ENCODE results near the gene PPIL4. TPM values are rescaled to one million over a fixed set of nuclear protein-coding genes. Genes with fewer than 3 reads are reported as not detected.
A peak's percentile ranks its signal among the peaks of the same experiment; 100 is the strongest.

PPIL4 gene
- total RNA-seq, 2 donors from 2014 or later: 23.4 to 27.2 TPM

- Histone ChIP-seq H3K9me3 (no peaks in the 10 kb centered on the region), H3K4me3 (no peak overlapping the region), H3K4me1 (replicated peaks) (peaks cover 8% of the 10 kb centered on the region), H3K27ac (no peak overlapping the region), H3K27me3 (replicated peaks; ENCODE audit: insufficient read depth) (no peaks in the 10 kb centered on the region), H3K36me3 (no peaks in the 10 kb centered on the region)
- intact Hi-C loops (cut with DNase I): loop anchor here (10.0 kb wide), 1 partner anchor 47 kb away; no protein-coding TSS in a partner anchor
- TF ChIP-seq POLR2A (IDR thresholded peaks at IDR 0.05) (no peak), POLR2AphosphoS5 (IDR thresholded peaks at IDR 0.05) (no peak), CTCF (IDR thresholded peaks at IDR 0.05) (no peak)
- DNase-seq (ENCODE audit: low spot score): no peak
- over 99% methylated on average over 7 of the region's 7 CpGs for WGBS
Observed at GRCh38 chr6:149458196-149458595, 87.6 kb downstream of the PPIL4 start.

GRCh38 chr6:149457316-149457884 lies 88.4 kb downstream of the PPIL4 start:
- no peak for DNase-seq (ENCODE audit: low spot score)
- WGBS: 58% methylated on average over 7 of the region's 7 CpGs

GRCh38 chr6:149456311-149457021 lies 89.4 kb downstream of the PPIL4 start:
- WGBS: 91% methylated on average over 38 of the region's 49 CpGs
- no peak for TF ChIP-seq CTCF (IDR thresholded peaks at IDR 0.05)
- TF ChIP-seq POLR2AphosphoS5 (IDR thresholded peaks at IDR 0.05): no peak
- TF ChIP-seq POLR2A (IDR thresholded peaks at IDR 0.05): no peak
- Histone ChIP-seq H3K4me1 (replicated peaks) (peaks cover 8% of the 10 kb centered on the region), H3K27me3 (replicated peaks; ENCODE audit: insufficient read depth) (no peaks in the 10 kb centered on the region), H3K36me3 (no peaks in the 10 kb centered on the region), H3K27ac (no peak overlapping the region), H3K4me3 (no peak overlapping the region), H3K9me3 (no peaks in the 10 kb centered on the region)
- no peak for DNase-seq (ENCODE audit: low spot score)
- intact Hi-C loops (cut with DNase I): loop anchor here (10.0 kb wide), 1 partner anchor 48 kb away; no protein-coding TSS in a partner anchor

More at GRCh38 chr6:149457316-149457884, 88.4 kb downstream of the PPIL4 start:
- no peaks in the 10 kb centered on the region for H3K9me3 ChIP-seq
- intact Hi-C loops (cut with DNase I): loop anchor here (10.0 kb wide), 1 partner anchor 47 kb away; no protein-coding TSS in a partner anchor
- H3K27me3 ChIP-seq (replicated peaks; ENCODE audit: insufficient read depth): no peaks in the 10 kb centered on the region
- H3K27ac ChIP-seq: no peak overlapping the region
- TF ChIP-seq POLR2AphosphoS5 (IDR thresholded peaks at IDR 0.05) (no peak), CTCF (IDR thresholded peaks at IDR 0.05) (no peak)
- no peaks in the 10 kb centered on the region for H3K36me3 ChIP-seq
- H3K4me1 ChIP-seq (replicated peaks): peaks cover 8% of the 10 kb centered on the region
- no peak overlapping the region for H3K4me3 ChIP-seq

GRCh38 chr6:149455031-149455732 lies 90.7 kb downstream of the PPIL4 start:
- no peak overlapping the region for H3K4me3 ChIP-seq
- H3K36me3 ChIP-seq: no peaks in the 10 kb centered on the region
- TF ChIP-seq POLR2AphosphoS5 (IDR thresholded peaks at IDR 0.05): no peak
- no peak for TF ChIP-seq CTCF (IDR thresholded peaks at IDR 0.05)
- no peak for TF ChIP-seq POLR2A (IDR thresholded peaks at IDR 0.05)
- peak overlapping the region; percentile 52 to 60 for H3K27ac ChIP-seq
- H3K27me3 ChIP-seq (replicated peaks; ENCODE audit: insufficient read depth): no peaks in the 10 kb centered on the region
- 77% methylated on average over 11 of the region's 11 CpGs for WGBS
- intact Hi-C loops (cut with DNase I): loop anchor here (10.0 kb wide), 1 partner anchor 50 kb away; no protein-coding TSS in a partner anchor
- DNase-seq (ENCODE audit: low spot score): no peak
- H3K9me3 ChIP-seq: no peaks in the 10 kb centered on the region
- H3K4me1 ChIP-seq (replicated peaks): peaks cover 8% of the 10 kb centered on the region

Small RNA genes within 50 kb of the gene (small RNA-seq; reads per million reads assigned to genes)
- gene RF00410 (0 reads per million in 2 donors), gene RNU7-3P (0 to 2.7 reads per million in 2 donors)

Other genes with a start within 250 kb of the PPIL4 start
- gene TAB2, start 228.3 kb downstream of the PPIL4 start, total RNA-seq: 10 to 100 TPM; 58.8 to 66.3 TPM
- gene SUMO4, start 145.8 kb downstream of the PPIL4 start, total RNA-seq: 1 to 10 TPM; 2.0 to 2.4 TPM
- gene ZC3H12D, start 61.0 kb downstream of the PPIL4 start, total RNA-seq: 1 to 10 TPM; 1.5 to 3.5 TPM
- 10 to 100 TPM; 43.6 to 44.7 TPM for gene GINM1, start 20.3 kb upstream of the PPIL4 start, total RNA-seq
- gene KATNA1, start 102.7 kb upstream of the PPIL4 start, total RNA-seq: 10 to 100 TPM; 12.8 to 25.2 TPM
- gene LATS1, start 172.1 kb upstream of the PPIL4 start, total RNA-seq: 10 to 100 TPM; 28.7 to 44.8 TPM
- 10 to 100 TPM; 23.6 to 32.9 TPM for gene NUP43, start 200.5 kb upstream of the PPIL4 start, total RNA-seq
- 100 to 1,000 TPM in 1 of 2 donors, 10 to 100 TPM in 1; 77.6 to 114 TPM for gene PCMT1, start 203.7 kb upstream of the PPIL4 start, total RNA-seq